GM12864 (cell line): ENCODE measurements around the gene SKOR2.

Experiments
- DNase-seq: peaks from one replicate; pipeline ENCODE4 v3.0.0-alpha.2; 2011; ENCODE audit warnings: low read depth
- H3K4me3 ChIP-seq: 2 replicates; pipeline ENCODE4 v1.5.1; 2011; ENCODE audit warnings: mild to moderate bottlenecking, low read depth, low read length, control low read depth
- CTCF ChIP-seq: IDR thresholded peaks from 2 replicates; pipeline ENCODE4 v1.5.1; 2011; ENCODE audit warnings: low read depth, mild to moderate bottlenecking, moderate library complexity, low read length, control low read depth, inconsistent platforms; ENCODE audit errors: missing control alignments

The SKOR2 gene

GRCh38 chr18:47251289-47252120 lies at the start of gene SKOR2:
Gene SKOR2, minus strand, starts transcription at chr18:47251660. Its CDS starts 2,477 bp downstream, at chr18:47249183.
- no peak for DNase-seq
- no peak within 1 kb of the TSS for H3K4me3 ChIP-seq
- no peak for TF ChIP-seq CTCF

- TF ChIP-seq CTCF = no peak
- no peak for DNase-seq
- H3K4me3 ChIP-seq = no peak overlapping the region
Observed at GRCh38 chr18:47296462-47296861, 45.0 kb upstream of the SKOR2 start.

- TF ChIP-seq CTCF = no peak
- no peak for DNase-seq
- no peak overlapping the region for H3K4me3 ChIP-seq
Observed at GRCh38 chr18:47294801-47295200, 43.3 kb upstream of the SKOR2 start.

GRCh38 chr18:47288741-47289140 lies 37.3 kb upstream of the SKOR2 start:
- no peak for DNase-seq
- no peak for TF ChIP-seq CTCF
- H3K4me3 ChIP-seq = no peak overlapping the region

GRCh38 chr18:47287911-47288585 lies 36.6 kb upstream of the SKOR2 start:
- no peak overlapping the region for H3K4me3 ChIP-seq
- DNase-seq = no peak
- TF ChIP-seq CTCF = no peak

- no peak for TF ChIP-seq CTCF
- no peak for DNase-seq
- H3K4me3 ChIP-seq = no peak overlapping the region
Observed at GRCh38 chr18:47286776-47287410, 35.4 kb upstream of the SKOR2 start.
